ENCODE measurements around the gene JAKMIP2.

- TF ChIP-seq CTCF (IDR thresholded peaks at IDR 0.05): no peak
- TF ChIP-seq POLR2A (IDR thresholded peaks at IDR 0.05): no peak
Measured at GRCh38 chr5:147735621-147736125, 46.9 kb downstream of the JAKMIP2 start.

All from heart left ventricle (tissue), 13 donors.